Adrenal gland (tissue), 12 donors: ENCODE results near the gene APBA1. TPM values are rescaled to one million over a fixed set of nuclear protein-coding genes. Genes with fewer than 3 reads are reported as not detected.
"Not testable (repeated sequence)": the region's sequence is repeated elsewhere in the genome, so short reads cannot be mapped to it uniquely, and the experiment has no call there.

ENCODE experiments used
- DNase-seq, 7 donors: peaks; one replicate each; pipeline ENCODE4 v3.0.0-alpha.2; 2019 to 2020
- H3K27ac ChIP-seq, 5 donors: fragments of 200-600 bp; sonication (generic) in 4 of 5; 1 replicate in 3 of 5; 2 replicates in 2 of 5; pipeline versions ENCODE4 v1.5.1 to v1.8.0; 2016 to 2020; ENCODE audit warnings: mild to moderate bottlenecking in 1 of 5
- H3K27me3 ChIP-seq: fragments of 200-600 bp; 2 replicates; pipeline ENCODE4 v1.8.0; 2021
- H3K36me3 ChIP-seq, 2 donors: fragments of 200-600 bp; replicated peaks in 1 of 2; 1 replicate in 1 of 2; 2 replicates in 1 of 2; pipeline versions ENCODE4 v1.5.1 to v1.8.0; 2018 to 2022
- H3K4me1 ChIP-seq, 2 donors: fragments of 200-600 bp; replicated peaks in 1 of 2; 1 replicate in 1 of 2; 2 replicates in 1 of 2; pipeline versions ENCODE4 v1.5.1 to v1.8.0; 2018 to 2021
- H3K4me3 ChIP-seq, 4 donors: fragments of 200-600 bp; sonication (generic) in 3 of 4; one replicate each; pipeline ENCODE4 v1.5.1; 2016 to 2018
- H3K9me3 ChIP-seq, 3 donors: fragments of 200-600 bp; sonication (generic) in 1 of 3; replicated peaks in 1 of 3; 1 replicate in 2 of 3; 2 replicates in 1 of 3; pipeline versions ENCODE4 v1.5.1 to v1.8.0; 2016 to 2021
- CTCF ChIP-seq, 6 experiments: fragments of 450-650 bp in 4 of 6; fragments of 200-600 bp in 2 of 6; sonication (generic) in 1 of 6; IDR thresholded peaks; 1 replicate in 5 of 6; 2 replicates in 1 of 6; pipeline versions ENCODE4 v1.5.1 to v1.8.0; 2016 to 2021; ENCODE audit warnings: antibody characterized with exemption in 6 of 6, mild to moderate bottlenecking in 2 of 6, moderate library complexity in 1 of 6
- POLR2A ChIP-seq, 2 donors: fragments of 450-650 bp; IDR thresholded peaks; one replicate each; pipeline ENCODE4 v1.6.1; 2017; ENCODE audit warnings: antibody characterized with exemption in 2 of 2, mild to moderate bottlenecking in 2 of 2, moderate library complexity in 1 of 2
- WGBS, 4 donors: extraction: QIAGEN DNeasy Blood & Tissue Kit in 2 of 4; methylation state at CpG; one replicate each; pipeline versions ENCODE4 v1.1.5 to v1.1.7; 2013 to 2017; 5-methylcytosine and 5-hydroxymethylcytosine counted together
- intact Hi-C, 2 donors: fragments of 100-400 bp; cut with DNase I; formaldehyde crosslinking; loops; one replicate each; pipeline versions ENCODE4 v1.14.1 to v1.15.0; 2022 to 2023
- polyA plus RNA-seq, 3 donors: library from polyadenylated mRNA; stranded (reverse); fragments of 200-250 nt in 2 of 3; fragments of 350-450 nt in 1 of 3; fragmentation: Illumina TruSeq in 1 of 3; extraction: RNeasy Lipid Tissue Mini Kit (QIAGEN cat#74804) in 1 of 3; gene quantifications; one replicate each; pipeline ENCODE4 v1.2.3, GENCODE V29; 2013 to 2014
- total RNA-seq, 9 donors: library from RNA; depleted of rRNA in 4 of 9; stranded (reverse); fragments of >200 nt in 4 of 9; fragments of 120-200 nt in 1 of 9; fragmentation: NEBNext Ultra II Directional in 1 of 9; extraction: Animal tissue kit (Norgen Biotek cat#: 25700) in 1 of 9; gene quantifications; one replicate each; pipeline versions ENCODE4 v1.1.0 to v1.2.4, GENCODE V29; 2013 to 2023
- donor health status: healthy with polysubstance abuse.
- donor health status: Bipolar disorder and iron deficiency.
- donor health status: DM: yes; HTN: yes; CAD: no.
- donor health status: DM: no; HTN: no; CAD: no.
- donor health status: DM: no; HTN: no; CAD: no.
- donor health status: DM: yes; HTN: yes; CAD: no.

Gene APBA1
- total and polyA plus RNA-seq, 12 donors = 0.64 to 6.4 (median 3.5) TPM

GRCh38 chr9:69600314-69601047 lies 71.7 kb downstream of the APBA1 start:
- 83 to 94% (median 91%) methylated on average over 7 of the region's 7 CpGs for WGBS, 4 donors

GRCh38 chr9:69599232-69599971 lies 72.8 kb downstream of the APBA1 start:
- no peak overlapping the region for H3K4me3 ChIP-seq
- no peak overlapping the region for H3K27ac ChIP-seq
- WGBS, 4 donors = 81 to 85% (median 84%) methylated on average over 8 of the region's 8 CpGs
- intact Hi-C loops = no loop called here
- no peak for DNase-seq
- no peaks in the 10 kb centered on the region for H3K36me3 ChIP-seq
- TF ChIP-seq POLR2A (IDR thresholded peaks at IDR 0.05) = no peak
- no peak for TF ChIP-seq CTCF (IDR thresholded peaks at IDR 0.05)
- H3K9me3 ChIP-seq = no peaks in the 10 kb centered on the region
- no peaks in the 10 kb centered on the region for H3K27me3 ChIP-seq
- H3K4me1 ChIP-seq = peaks cover 0 to 11% of the 10 kb centered on the region in 2 donors

More at GRCh38 chr9:69600314-69601047, 71.7 kb downstream of the APBA1 start:
- Histone ChIP-seq H3K4me3 (no peak overlapping the region), H3K4me1 (peaks cover 0 to 11% of the 10 kb centered on the region in 2 donors), H3K27me3 (no peaks in the 10 kb centered on the region), H3K9me3 (no peaks in the 10 kb centered on the region), H3K36me3 (no peaks in the 10 kb centered on the region), H3K27ac (no peak overlapping the region)
- TF ChIP-seq POLR2A (IDR thresholded peaks at IDR 0.05) (no peak), CTCF (IDR thresholded peaks at IDR 0.05) (no peak)
- intact Hi-C loops = no loop called here
- DNase-seq = no peak

- DNase-seq, H3K4me3 ChIP-seq, H3K9me3 ChIP-seq, intact Hi-C loops, H3K27ac ChIP-seq, H3K36me3 ChIP-seq, H3K27me3 ChIP-seq: not testable (repeated sequence)
- H3K4me1 ChIP-seq = peaks cover 0 to 14% of the 10 kb centered on the region in 2 donors
- WGBS, 4 donors = 58 to 77% (median 64%) methylated on average over 1 of the region's 1 CpG
These were observed 75.3 kb downstream of the APBA1 start for GRCh38 chr9:69596906-69597305.

GRCh38 chr9:69594180-69594579 lies 78.0 kb downstream of the APBA1 start:
- no peaks in the 10 kb centered on the region for H3K9me3 ChIP-seq
- intact Hi-C loops = no loop called here
- H3K27ac ChIP-seq = no peak overlapping the region
- no peaks in the 10 kb centered on the region for H3K36me3 ChIP-seq
- TF ChIP-seq CTCF (IDR thresholded peaks at IDR 0.05) = no peak
- TF ChIP-seq POLR2A (IDR thresholded peaks at IDR 0.05) = no peak
- 70 to 83% (median 74%) methylated on average over 2 of the region's 2 CpGs for WGBS, 4 donors
- H3K4me3 ChIP-seq = no peak overlapping the region
- H3K4me1 ChIP-seq = peaks cover 0 to 14% of the 10 kb centered on the region in 2 donors
- no peak for DNase-seq
- H3K27me3 ChIP-seq = no peaks in the 10 kb centered on the region
